PFSK-1 (cell line): ENCODE measurements around the gene CD83.

Experiments used
- FOXP2 ChIP-seq: optimal IDR thresholded peaks from 2 replicates; pipeline ENCODE3; 2011; ENCODE audit warnings: borderline replicate concordance, control low read depth, inconsistent platforms; ENCODE audit not compliant: insufficient read depth; ENCODE audit errors: extremely low read length, extremely low read depth
- POLR2AphosphoS5 ChIP-seq: IDR thresholded peaks from 2 replicates; pipeline ENCODE4 v1.6.1; 2012; ENCODE audit warnings: low read depth, mild to moderate bottlenecking, control low read depth, low read length, moderate library complexity
- REST ChIP-seq, 2 experiments: IDR thresholded peaks; 2 replicates each; pipeline versions ENCODE4 v1.6.1 to v1.8.0; 2011 to 2012; ENCODE audit warnings: low read depth in 2 of 2, low read length in 2 of 2, control low read depth in 1 of 2, inconsistent platforms in 1 of 2, mild to moderate bottlenecking in 1 of 2, moderate library complexity in 1 of 2; ENCODE audit not compliant: insufficient read depth in 1 of 2
- SIN3A ChIP-seq: IDR thresholded peaks from 2 replicates; pipeline ENCODE4 v1.6.1; 2012; ENCODE audit warnings: mild to moderate bottlenecking, low read length, moderate library complexity, borderline replicate concordance; ENCODE audit not compliant: insufficient read depth
- TAF1 ChIP-seq: IDR thresholded peaks from 2 replicates; pipeline ENCODE4 v1.6.1; 2012; ENCODE audit warnings: low read length, control low read depth, borderline replicate concordance; ENCODE audit not compliant: insufficient read depth

Gene CD83

DNA sequence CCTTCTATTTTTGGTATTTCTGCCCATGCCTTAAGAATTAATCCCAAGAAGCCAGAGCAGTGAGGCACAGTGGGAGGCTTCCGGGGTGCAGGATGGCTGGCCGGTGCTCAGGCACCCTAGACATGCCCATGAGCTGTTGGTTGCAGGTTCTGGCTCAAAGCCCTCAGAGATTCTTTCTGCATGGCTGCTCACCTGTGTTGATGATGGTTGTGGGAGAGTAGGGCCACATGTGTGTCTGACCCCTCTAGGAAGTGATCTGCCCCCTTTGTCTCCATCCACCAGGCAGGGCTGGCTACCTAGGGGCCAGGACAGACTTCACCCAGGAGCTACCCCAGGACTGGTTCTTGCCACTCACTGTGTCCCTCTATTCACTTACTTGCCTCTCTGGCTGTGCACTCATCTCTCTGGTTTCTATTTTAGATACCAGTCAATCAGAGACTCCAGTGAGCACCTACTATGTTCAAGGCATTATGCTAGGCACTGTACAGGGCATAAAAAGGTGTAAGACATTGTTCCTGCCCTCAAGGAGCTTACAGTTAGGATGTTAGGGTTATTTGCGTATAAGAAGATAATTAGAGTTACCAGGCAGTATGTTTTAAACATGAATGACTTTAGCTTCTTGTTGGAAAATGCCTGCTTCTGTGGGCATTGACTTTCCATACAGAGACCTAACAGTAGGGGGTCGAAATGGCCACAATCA is 16.8 kb downstream of the CD83 start:
- TF ChIP-seq FOXP2 (no peak), REST (IDR thresholded peaks at IDR 0.05; ENCODE audit: insufficient read depth in 1 of 2, low read depth in 2 of 2, low read length in 2 of 2) (no peak)

DNA sequence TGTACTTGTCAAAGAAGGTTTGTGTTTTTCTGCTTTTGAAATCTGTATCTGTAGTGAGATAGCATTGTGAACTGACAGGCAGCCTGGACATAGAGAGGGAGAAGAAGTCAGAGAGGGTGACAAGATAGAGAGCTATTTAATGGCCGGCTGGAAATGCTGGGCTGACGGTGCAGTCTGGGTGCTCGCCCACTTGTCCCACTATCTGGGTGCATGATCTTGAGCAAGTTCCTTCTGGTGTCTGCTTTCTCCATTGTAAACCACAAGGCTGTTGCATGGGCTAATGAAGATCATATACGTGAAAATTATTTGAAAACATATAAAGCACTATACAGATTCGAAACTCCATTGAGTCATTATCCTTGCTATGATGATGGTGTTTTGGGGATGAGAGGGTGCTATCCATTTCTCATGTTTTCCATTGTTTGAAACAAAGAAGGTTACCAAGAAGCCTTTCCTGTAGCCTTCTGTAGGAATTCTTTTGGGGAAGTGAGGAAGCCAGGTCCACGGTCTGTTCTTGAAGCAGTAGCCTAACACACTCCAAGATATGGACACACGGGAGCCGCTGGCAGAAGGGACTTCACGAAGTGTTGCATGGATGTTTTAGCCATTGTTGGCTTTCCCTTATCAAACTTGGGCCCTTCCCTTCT is 18.4 kb downstream of the CD83 start:
- TF ChIP-seq TAF1 (no peak), SIN3A (no peak)

DNA sequence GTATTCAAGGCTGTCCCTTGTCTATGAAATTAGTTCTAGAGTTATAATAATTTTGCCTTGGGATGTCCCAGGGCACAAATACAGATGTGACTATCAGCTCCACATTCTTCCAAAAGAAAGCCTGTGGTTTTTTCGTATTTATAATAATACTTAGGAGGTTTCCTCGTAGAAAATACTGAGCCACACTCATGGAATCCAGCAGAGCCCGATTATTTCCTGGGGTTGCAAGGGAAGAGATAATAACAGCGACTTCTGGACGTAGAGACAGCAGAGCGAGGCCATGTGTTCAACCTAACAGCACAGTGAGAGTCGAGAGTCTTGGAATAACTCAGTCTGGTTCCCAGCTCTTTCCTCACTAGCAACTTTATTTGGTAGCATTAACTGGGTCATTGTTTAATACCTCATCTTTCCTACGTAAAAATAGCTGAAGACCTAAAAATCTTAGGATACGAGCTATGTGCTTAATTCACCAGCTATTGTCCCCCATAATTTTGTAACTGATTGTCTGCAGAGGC is 21.2 kb downstream of the CD83 start:
- TF ChIP-seq FOXP2 (no peak), SIN3A (no peak), POLR2AphosphoS5 (no peak), TAF1 (no peak), REST (IDR thresholded peaks at IDR 0.05; ENCODE audit: insufficient read depth in 1 of 2, low read depth in 2 of 2, low read length in 2 of 2) (no peak)

DNA sequence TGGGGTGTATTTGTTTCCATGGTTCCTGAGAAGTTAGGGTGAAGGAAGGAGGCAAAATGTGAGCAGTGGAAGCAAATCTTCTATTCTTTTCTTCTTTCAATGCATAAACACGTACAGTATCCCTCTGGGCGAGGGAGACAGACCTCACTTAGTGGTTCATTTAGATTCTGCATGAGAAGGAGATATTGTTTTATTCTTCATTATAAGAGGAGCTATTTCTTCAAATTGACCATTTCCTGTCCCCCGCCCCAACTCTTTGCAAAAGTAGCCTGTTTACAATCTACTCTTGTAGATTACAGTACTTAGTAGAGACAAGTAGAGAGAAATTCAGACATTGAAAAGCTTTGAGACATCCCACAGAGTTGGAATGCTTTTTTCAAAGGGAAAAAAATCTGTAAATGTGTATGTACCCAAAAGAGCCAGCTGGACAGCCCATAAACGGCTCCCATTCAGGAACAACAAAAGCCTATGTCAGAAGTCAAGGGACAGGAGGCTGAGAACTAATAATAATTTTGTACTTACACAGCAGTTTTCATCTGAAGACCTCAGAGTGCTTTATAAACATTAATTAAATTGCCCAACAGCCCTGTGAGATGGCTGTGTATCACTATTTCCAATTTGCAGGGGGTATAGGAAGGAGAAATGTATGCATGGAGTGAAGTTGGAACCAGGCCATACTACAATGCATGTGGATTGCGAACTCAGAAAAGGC is 23.9 kb downstream of the CD83 start:
- TF ChIP-seq FOXP2 (no peak), SIN3A (no peak), REST (IDR thresholded peaks at IDR 0.05; ENCODE audit: insufficient read depth in 1 of 2, low read depth in 2 of 2, low read length in 2 of 2) (no peak), POLR2AphosphoS5 (no peak), TAF1 (no peak)

- TF ChIP-seq FOXP2 (no peak), REST (IDR thresholded peaks at IDR 0.05; ENCODE audit: insufficient read depth in 1 of 2, low read depth in 2 of 2, low read length in 2 of 2) (no peak), TAF1 (no peak), POLR2AphosphoS5 (no peak), SIN3A (no peak)
Measured at GRCh38 chr6:14142063-14142450, 24.5 kb downstream of the CD83 start.
